ENCODE results near the gene DNAH1. TPM values are rescaled to one million over a fixed set of nuclear protein-coding genes. Genes with fewer than 3 reads are reported as not detected.
A peak's percentile ranks its signal among the peaks of the same experiment; 100 is the strongest.

Gene DNAH1
- total and polyA plus RNA-seq, 2 experiments from 2014 or later, result 0.81 to 1.8 TPM

GRCh38 chr3:52279596-52279995 lies 36.5 kb upstream of the DNAH1 start (continued):
- TF ChIP-seq CTCF (conservative IDR thresholded peaks at IDR 0.05; ENCODE audit: low read depth in 2 of 2) (no peak), REST (IDR thresholded peaks at IDR 0.05; ENCODE audit: unreplicated experiment) (no peak), STAT1 (IDR thresholded peaks at IDR 0.05; ENCODE audit: unreplicated experiment) (no peak), ZNF331 (CRISPR knock-in tag; IDR thresholded peaks at IDR 0.05; ENCODE audit: low read depth) (no peak), EZH2 (IDR thresholded peaks at IDR 0.05; ENCODE audit: low read depth, unreplicated experiment) (no peak), CREB1 (CRISPR knock-in tag; IDR thresholded peaks at IDR 0.05; ENCODE audit: low read depth) (no peak), NANOG (IDR thresholded peaks at IDR 0.05; ENCODE audit: borderline replicate concordance) (no peak), ZNF114 (CRISPR knock-in tag; IDR thresholded peaks at IDR 0.05) (no peak), EZH2phosphoT487 (IDR thresholded peaks at IDR 0.05; ENCODE audit: unreplicated experiment) (no peak)

- H3K4me3 Mint-ChIP-seq, result no peak overlapping the region
- Histone ChIP-seq H3K4me2 (no peak overlapping the region), H3K27ac (ENCODE audit: low read depth) (peak overlapping the region; percentile 40)
- TF ChIP-seq REST (IDR thresholded peaks at IDR 0.05; ENCODE audit: unreplicated experiment) (no peak), ETS1 (IDR thresholded peaks at IDR 0.05) (no peak)
Measured at GRCh38 chr3:52280050-52280461, 36.1 kb upstream of the DNAH1 start.

More at GRCh38 chr3:52280050-52280461, 36.1 kb upstream of the DNAH1 start:
- H3K79me2 ChIP-seq (replicated peaks; ENCODE audit: insufficient read depth), result peaks cover 31% of the 10 kb centered on the region
- H3K36me3 ChIP-seq (ENCODE audit: insufficient read depth), result no peaks in the 10 kb centered on the region
- no peaks in the 10 kb centered on the region for H3K9me2 ChIP-seq (ENCODE audit: insufficient read depth)
- Mint-ChIP-seq H3K4me1 (peaks cover 12% of the 10 kb centered on the region; the same call in 2 of the 3 replicates), H3K9me3 (no peaks in the 10 kb centered on the region; the same call in 2 of the 3 replicates), H3K27me3 (ENCODE audit: insufficient read depth, low read depth, poor library complexity) (peaks cover 15% of the 10 kb centered on the region), H3K27ac (no peak overlapping the region), H3K36me3 (ENCODE audit: low read depth) (peaks cover 11% of the 10 kb centered on the region)
- H4K20me1 ChIP-seq (replicated peaks; ENCODE audit: insufficient read depth), result peaks cover 26% of the 10 kb centered on the region
- ATAC-seq (no peak), DNase-seq (ENCODE audit: low spot score) (no peak)
- peaks cover 21% of the 10 kb centered on the region for H3K4me1 ChIP-seq (ENCODE audit: insufficient read depth)
- no peak overlapping the region for H2AFZ ChIP-seq
- no peak overlapping the region for H3K4me3 ChIP-seq
- H3F3A ChIP-seq (replicated peaks; ENCODE audit: low read depth), result peaks cover 9% of the 10 kb centered on the region; the same call in 1 of the 2 replicates
- no peaks in the 10 kb centered on the region for H3K27me3 ChIP-seq (ENCODE audit: insufficient read depth)

Measured in GM23338 (cell line).